HG02763 (cell line): Measurements from ENCODE around the gene RAB40C.

Source experiments
- ATAC-seq: cut with Tn5 transposase; IDR thresholded peaks from one replicate; pipeline ENCODE4 v1.9.1; 2021; ENCODE audit warnings: mild to moderate bottlenecking, moderate library complexity; ENCODE audit not compliant: unreplicated experiment

The RAB40C gene

GRCh38 chr16:589658-590187 lies at the start of gene RAB40C:
RAB40C (plus strand) TSS chr16:590066; CDS start chr16:590292, 226 bp downstream.
- peak; percentile 75 for ATAC-seq

GRCh38 chr16:540645-541340 lies 49.1 kb upstream of the RAB40C start:
- no peak for ATAC-seq

- no peak for ATAC-seq
Observed at GRCh38 chr16:543301-544164, 46.3 kb upstream of the RAB40C start.

GRCh38 chr16:544517-544916 lies 45.3 kb upstream of the RAB40C start:
- no peak for ATAC-seq

- ATAC-seq, result no peak
Observed at GRCh38 chr16:546909-547770, 42.7 kb upstream of the RAB40C start.

- ATAC-seq, result no peak
Observed at GRCh38 chr16:548586-548985, 41.3 kb upstream of the RAB40C start.

- ATAC-seq, result no peak
Observed at GRCh38 chr16:549544-550263, 40.2 kb upstream of the RAB40C start.

- no peak for ATAC-seq
Observed at GRCh38 chr16:551210-551609, 38.7 kb upstream of the RAB40C start.

- ATAC-seq, result no peak
Observed at GRCh38 chr16:552171-552570, 37.7 kb upstream of the RAB40C start.

- no peak for ATAC-seq
Observed at GRCh38 chr16:553601-554296, 36.1 kb upstream of the RAB40C start.

- ATAC-seq, result no peak
Observed at GRCh38 chr16:554297-554621, 35.6 kb upstream of the RAB40C start.

GRCh38 chr16:554640-555365 lies 35.1 kb upstream of the RAB40C start:
- no peak for ATAC-seq

GRCh38 chr16:555528-556473 lies 34.1 kb upstream of the RAB40C start:
- no peak for ATAC-seq

GRCh38 chr16:556474-557173 lies 33.2 kb upstream of the RAB40C start:
- ATAC-seq, result no peak

- ATAC-seq, result no peak
Observed at GRCh38 chr16:557463-558297, 32.2 kb upstream of the RAB40C start.

GRCh38 chr16:558298-559020 lies 31.4 kb upstream of the RAB40C start:
- no peak for ATAC-seq
